ENCODE data around the gene ANO3.

GRCh38 chr11:26620282-26621045 lies 288.5 kb downstream of the ANO3 start:
- TF ChIP-seq POLR2AphosphoS5 (IDR thresholded peaks at IDR 0.05; ENCODE audit: insufficient read depth, low read depth, low read length) (no peak), POLR2A (IDR thresholded peaks at IDR 0.05; ENCODE audit: low read depth, low read length) (no peak)

Data from endothelial cell of umbilical vein (primary cell).